B cell (primary cell): ENCODE data around the gene MRS2. TPM values are rescaled to one million over a fixed set of nuclear protein-coding genes. Genes with fewer than 3 reads are reported as not detected.

Source experiments
- ATAC-seq: fragments of 200-7000 bp; cut with Tn5 transposase; one replicate; pipeline ENCODE4 v1.10.0; 2021; ENCODE audit warnings: low read depth, mild to moderate bottlenecking, moderate number of reproducible peaks, moderate library complexity
- CTCF ChIA-PET: fragments of 350-600 bp; sonication (Branson Sonifier 250); formaldehyde crosslinking; loops from one replicate; lab custom pipeline; 2021; ENCODE audit warnings: antibody characterized with exemption, inconsistent platforms; lab: Charles Lee
- POLR2A ChIA-PET: fragments of 350-600 bp; sonication (Branson Sonifier 250); formaldehyde crosslinking; loops from one replicate; lab custom pipeline; 2021; ENCODE audit warnings: antibody characterized with exemption; lab: Charles Lee
- DNase-seq: peaks from one replicate; pipeline ENCODE4 v3.0.0; 2013
- H2AFZ ChIP-seq: 2 replicates; pipeline ENCODE4 v1.6.1; 2012; ENCODE audit warnings: mild to moderate bottlenecking, low read depth, low read length; ENCODE audit not compliant: insufficient read depth, poor library complexity, severe bottlenecking
- H3K27ac ChIP-seq, 2 donors: 1 replicate in 1 of 2; 2 replicates in 1 of 2; pipeline ENCODE4 v1.5.1; 2012 to 2013; ENCODE audit warnings: low read length in 2 of 2, mild to moderate bottlenecking in 2 of 2, moderate library complexity in 1 of 2
- H3K27me3 ChIP-seq, 4 experiments: fragments of 200-600 bp in 1 of 4; sonication (generic) in 1 of 4; replicated peaks in 1 of 4; 1 replicate in 2 of 4; 2 replicates in 2 of 4; pipeline versions ENCODE4 v1.6.1 to v1.7.0; 2013 to 2016; ENCODE audit warnings: low read length in 3 of 4, mild to moderate bottlenecking in 2 of 4, mixed read lengths in 1 of 4, moderate library complexity in 1 of 4; ENCODE audit not compliant: insufficient read depth in 4 of 4, control insufficient read depth in 3 of 4; ENCODE audit errors: control extremely low read depth in 1 of 4
- H3K36me3 ChIP-seq, 2 experiments: replicated peaks in 1 of 2; 1 replicate in 1 of 2; 2 replicates in 1 of 2; pipeline versions ENCODE4 v1.6.1 to v1.7.1; 2013; ENCODE audit warnings: low read length in 1 of 2; ENCODE audit not compliant: insufficient read depth in 2 of 2, control insufficient read depth in 1 of 2; ENCODE audit errors: control extremely low read depth in 1 of 2, extremely low read depth in 1 of 2
- H3K4me1 ChIP-seq, 2 donors: fragments of 200-600 bp in 1 of 2; sonication (generic) in 1 of 2; 1 replicate in 1 of 2; 2 replicates in 1 of 2; pipeline versions ENCODE4 v1.5.1 to v1.6.1; 2013 to 2017; ENCODE audit warnings: low read length in 2 of 2; ENCODE audit not compliant: control insufficient read depth in 2 of 2, insufficient read depth in 2 of 2
- H3K4me2 ChIP-seq: replicated peaks from 2 replicates; pipeline ENCODE3; 2012; ENCODE audit warnings: mild to moderate bottlenecking, low read depth, low read length; ENCODE audit not compliant: poor library complexity, severe bottlenecking
- H3K4me3 ChIP-seq, 5 experiments: fragments of 200-600 bp in 1 of 5; sonication (generic) in 1 of 5; 1 replicate in 3 of 5; 2 replicates in 2 of 5; pipeline versions ENCODE4 v1.5.1 to v1.7.0; 2011 to 2016; ENCODE audit warnings: low read length in 4 of 5, mild to moderate bottlenecking in 4 of 5, low read depth in 2 of 5, control low read depth in 1 of 5, moderate library complexity in 1 of 5; ENCODE audit not compliant: insufficient read depth in 1 of 5; ENCODE audit errors: control extremely low read depth in 1 of 5, extremely low read depth in 1 of 5
- H3K79me2 ChIP-seq: fragments of 200-600 bp; sonication (generic); one replicate; pipeline ENCODE4 v1.6.0; 2016; ENCODE audit warnings: low read length; ENCODE audit not compliant: control insufficient read depth, insufficient read depth
- H3K9ac ChIP-seq: fragments of 200-600 bp; sonication (generic); 2 replicates; pipeline ENCODE4 v1.6.1; 2017; ENCODE audit warnings: mild to moderate bottlenecking, low read length, moderate library complexity
- H3K9me3 ChIP-seq, 3 donors: one replicate each; pipeline versions ENCODE4 v1.6.1 to v1.7.1; 2013; ENCODE audit warnings: low read length in 2 of 3; ENCODE audit not compliant: control insufficient read depth in 2 of 3, insufficient read depth in 1 of 3; ENCODE audit errors: control extremely low read depth in 1 of 3
- H4K20me1 ChIP-seq: 2 replicates; pipeline ENCODE4 v1.6.0; 2012; ENCODE audit warnings: mild to moderate bottlenecking, low read length; ENCODE audit not compliant: insufficient read depth, control insufficient read depth, poor library complexity, severe bottlenecking
- H3K27ac Mint-ChIP-seq: one replicate; pipeline ENCODE4 v1.8.0; 2021; ENCODE audit warnings: mixed read lengths
- H3K27me3 Mint-ChIP-seq: one replicate; pipeline ENCODE4 v1.8.0; 2021; ENCODE audit warnings: mixed read lengths
- H3K4me1 Mint-ChIP-seq: one replicate; pipeline ENCODE4 v1.8.0; 2021; ENCODE audit warnings: mixed read lengths
- H3K4me3 Mint-ChIP-seq: one replicate; pipeline ENCODE4 v1.8.0; 2021; ENCODE audit warnings: mixed read lengths
- H3K9me3 Mint-ChIP-seq: one replicate; pipeline ENCODE4 v1.8.0; 2022; ENCODE audit warnings: mixed read lengths; ENCODE audit not compliant: insufficient read depth
- EZH2 ChIP-seq: IDR thresholded peaks from 2 replicates; pipeline ENCODE4 v1.6.1; 2012; ENCODE audit warnings: borderline replicate concordance, low read depth, mild to moderate bottlenecking, moderate library complexity, low read length; ENCODE audit not compliant: insufficient read depth, poor library complexity, severe bottlenecking
- WGBS: methylation state at CpG from one replicate; pipeline ENCODE4 v1.1.5; 2013; ENCODE audit warnings: missing lambda C conversion rate; ENCODE audit not compliant: insufficient coverage; 5-methylcytosine and 5-hydroxymethylcytosine counted together
- intact Hi-C: fragments of 100-400 bp; cut with micrococcal nuclease; formaldehyde crosslinking; loops from one replicate; pipeline ENCODE4 v1.10.0; 2022
- polyA plus RNA-seq: library from polyadenylated mRNA; depleted of rRNA; stranded (reverse); fragments of >200 nt; gene quantifications from 2 replicates; pipeline ENCODE4 v1.2.3, GENCODE V29; 2012
- total RNA-seq, 2 donors: library from RNA; stranded (reverse); fragments of 120-200 nt in 1 of 2; gene quantifications; 1 replicate in 1 of 2; 2 replicates in 1 of 2; pipeline versions ENCODE4 v1.2.3 to v1.2.4, GENCODE V29; 2013 to 2022
- TF ChIP-seq, protein P1 (sequence below): fragments of 200-600 bp; IDR thresholded peaks from one replicate; pipeline ENCODE4 v1.8.0; 2022; ENCODE audit warnings: antibody characterized with exemption, mild to moderate bottlenecking

The MRS2 gene
- total and polyA plus RNA-seq, 2 donors (not counting 1 experiment from before 2014, with no cell fraction given), result 16.0 to 25.5 TPM

DNA sequence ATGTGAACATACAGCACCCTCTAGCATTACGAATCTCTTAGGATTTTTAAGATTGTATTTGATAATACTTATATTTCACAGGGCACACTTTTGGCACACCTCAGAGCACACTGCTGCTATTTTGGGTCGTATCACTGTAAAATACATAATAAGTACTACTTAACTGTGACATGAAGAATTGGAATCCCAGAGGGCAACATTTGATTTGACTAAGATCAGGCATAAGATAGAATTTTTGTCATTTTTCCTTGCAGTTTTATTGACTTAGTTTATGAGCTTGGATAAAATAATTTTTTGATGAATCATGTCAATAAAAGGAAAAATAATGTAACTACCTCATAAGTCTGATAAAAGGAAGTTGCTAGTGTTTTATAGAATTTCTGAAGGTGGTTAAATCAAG is 22.4 kb downstream of the MRS2 start:
- ChIA-PET CTCF (interaction anchor here (1.0 to 1.5 kb wide), 2 partner anchors 11 to 16 kb away, joined by 3 read pairs; no protein-coding TSS in a partner anchor), POLR2A (no interaction called here)
- Histone ChIP-seq H2AFZ (no peak overlapping the region), H3K27ac (no peak overlapping the region), H3K4me2 (no peak overlapping the region), H3K36me3 (peaks cover 22 to 63% of the 10 kb centered on the region in 2 experiments), H3K9ac (no peak overlapping the region), H4K20me1 (no peaks in the 10 kb centered on the region), H3K9me3 (no peaks in the 10 kb centered on the region), H3K4me3 (no peak overlapping the region), H3K79me2 (no peaks in the 10 kb centered on the region), H3K27me3 (no peaks in the 10 kb centered on the region), H3K4me1 (no peaks in the 10 kb centered on the region)
- intact Hi-C loops, result no loop called here
- Mint-ChIP-seq H3K27me3 (no peaks in the 10 kb centered on the region), H3K4me1 (no peaks in the 10 kb centered on the region), H3K27ac (no peak overlapping the region), H3K4me3 (no peak overlapping the region), H3K9me3 (no peaks in the 10 kb centered on the region)
- no peak for DNase-seq
- no CpG with 5 or more reads among the region's 2 CpGs for WGBS
- no peak for ATAC-seq
- TF ChIP-seq, protein P1, sequence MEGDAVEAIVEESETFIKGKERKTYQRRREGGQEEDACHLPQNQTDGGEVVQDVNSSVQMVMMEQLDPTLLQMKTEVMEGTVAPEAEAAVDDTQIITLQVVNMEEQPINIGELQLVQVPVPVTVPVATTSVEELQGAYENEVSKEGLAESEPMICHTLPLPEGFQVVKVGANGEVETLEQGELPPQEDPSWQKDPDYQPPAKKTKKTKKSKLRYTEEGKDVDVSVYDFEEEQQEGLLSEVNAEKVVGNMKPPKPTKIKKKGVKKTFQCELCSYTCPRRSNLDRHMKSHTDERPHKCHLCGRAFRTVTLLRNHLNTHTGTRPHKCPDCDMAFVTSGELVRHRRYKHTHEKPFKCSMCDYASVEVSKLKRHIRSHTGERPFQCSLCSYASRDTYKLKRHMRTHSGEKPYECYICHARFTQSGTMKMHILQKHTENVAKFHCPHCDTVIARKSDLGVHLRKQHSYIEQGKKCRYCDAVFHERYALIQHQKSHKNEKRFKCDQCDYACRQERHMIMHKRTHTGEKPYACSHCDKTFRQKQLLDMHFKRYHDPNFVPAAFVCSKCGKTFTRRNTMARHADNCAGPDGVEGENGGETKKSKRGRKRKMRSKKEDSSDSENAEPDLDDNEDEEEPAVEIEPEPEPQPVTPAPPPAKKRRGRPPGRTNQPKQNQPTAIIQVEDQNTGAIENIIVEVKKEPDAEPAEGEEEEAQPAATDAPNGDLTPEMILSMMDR, result no peak

DNA sequence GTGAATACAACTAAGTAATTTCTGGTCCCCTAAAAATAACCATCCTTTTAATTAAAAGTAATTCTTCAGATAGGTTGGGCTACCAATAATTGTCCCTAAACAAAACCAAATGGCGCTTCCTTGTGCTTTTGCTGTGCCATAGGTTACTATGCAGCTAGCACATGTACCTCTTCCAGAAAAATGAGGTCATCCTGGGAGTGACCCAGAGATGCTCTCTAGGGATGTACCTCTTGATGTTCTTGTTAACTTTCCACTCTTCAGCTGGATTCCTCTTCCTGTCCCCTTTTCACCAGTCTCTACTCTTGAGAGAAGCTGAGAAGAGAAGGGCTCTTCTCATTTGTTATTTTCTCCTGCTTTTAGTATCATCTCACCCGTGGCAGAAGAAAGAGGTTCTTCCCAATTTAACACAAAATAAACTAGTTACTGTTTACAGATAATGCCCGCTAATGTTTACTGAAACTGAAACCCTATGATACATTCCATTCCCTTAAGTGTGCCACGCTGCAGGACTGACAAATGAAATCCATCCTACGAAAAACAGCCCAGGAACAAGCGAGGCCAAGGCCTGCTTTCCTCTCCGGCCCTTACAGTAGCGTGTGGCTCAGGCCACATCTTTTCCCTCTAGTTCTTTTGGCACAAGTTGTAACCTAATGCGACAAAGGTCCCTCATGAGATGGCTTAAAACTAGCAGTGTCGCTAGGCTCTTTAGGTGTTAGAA is 24.2 kb downstream of the MRS2 start:
- Histone ChIP-seq H3K9me3 (no peaks in the 10 kb centered on the region), H3K4me3 (no peak overlapping the region), H3K27ac (no peak overlapping the region), H3K27me3 (no peaks in the 10 kb centered on the region), H3K79me2 (no peaks in the 10 kb centered on the region), H2AFZ (no peak overlapping the region), H4K20me1 (no peaks in the 10 kb centered on the region), H3K4me2 (no peak overlapping the region), H3K4me1 (no peaks in the 10 kb centered on the region), H3K36me3 (peaks cover 16 to 50% of the 10 kb centered on the region in 2 experiments), H3K9ac (no peak overlapping the region)
- H3K4me3 Mint-ChIP-seq, result no peak overlapping the region
- H3K27ac Mint-ChIP-seq, result no peak overlapping the region
- ATAC-seq (no peak), DNase-seq (no peak)
- TF ChIP-seq EZH2, result no peak
- TF ChIP-seq, protein P1, result no peak
- POLR2A ChIA-PET, result no interaction called here
- 80% methylated on average over 6 of the region's 10 CpGs for WGBS
- intact Hi-C loops, result no loop called here
- H3K27me3 Mint-ChIP-seq, result no peaks in the 10 kb centered on the region
- H3K4me1 Mint-ChIP-seq, result no peaks in the 10 kb centered on the region
- CTCF ChIA-PET, result no interaction called here
- no peaks in the 10 kb centered on the region for H3K9me3 Mint-ChIP-seq
